Measurements from ENCODE around the gene DPCD. TPM values are rescaled to one million over a fixed set of nuclear protein-coding genes. Genes with fewer than 3 reads are reported as not detected.

Gene DPCD
- total and polyA plus RNA-seq, 12 donors: 12.9 to 46.8 (median 25.6) TPM

DNA sequence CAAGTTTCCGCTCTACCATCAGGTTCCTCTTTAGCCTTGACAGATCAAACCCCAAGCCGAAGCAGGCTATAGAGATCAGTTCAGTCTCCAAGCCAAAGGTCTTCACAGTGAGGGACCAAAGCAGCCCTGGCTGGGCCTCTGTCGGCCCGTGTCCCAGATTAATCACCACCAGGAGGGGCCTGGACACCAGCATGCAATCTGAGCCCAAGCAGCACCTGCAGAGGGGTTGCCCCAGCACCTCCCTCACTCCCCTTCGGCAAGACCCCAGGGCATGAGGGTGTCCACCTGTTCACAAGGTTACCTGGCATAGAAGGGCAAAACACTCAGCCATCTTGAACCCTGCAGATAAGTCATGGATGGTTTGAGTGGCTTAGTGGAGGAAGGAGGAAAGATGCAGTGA, 70.9 kb downstream of the DPCD start:
- ATAC-seq (no peak), DNase-seq (no peak)
- Histone ChIP-seq H3K4me1 (peaks cover 0 to 14% (median 0%) of the 10 kb centered on the region in 9 donors), H3K9me3 (no peaks in the 10 kb centered on the region), H3K27ac (no peak overlapping the region), H3K4me3 (no peak overlapping the region), H3K36me3 (peaks cover 0 to 100% (median 19%) of the 10 kb centered on the region in 9 donors), H3K27me3 (no peaks in the 10 kb centered on the region)
- WGBS, 2 donors: 91 to 92% methylated on average over 5 of the region's 5 CpGs
- TF ChIP-seq, protein P1, sequence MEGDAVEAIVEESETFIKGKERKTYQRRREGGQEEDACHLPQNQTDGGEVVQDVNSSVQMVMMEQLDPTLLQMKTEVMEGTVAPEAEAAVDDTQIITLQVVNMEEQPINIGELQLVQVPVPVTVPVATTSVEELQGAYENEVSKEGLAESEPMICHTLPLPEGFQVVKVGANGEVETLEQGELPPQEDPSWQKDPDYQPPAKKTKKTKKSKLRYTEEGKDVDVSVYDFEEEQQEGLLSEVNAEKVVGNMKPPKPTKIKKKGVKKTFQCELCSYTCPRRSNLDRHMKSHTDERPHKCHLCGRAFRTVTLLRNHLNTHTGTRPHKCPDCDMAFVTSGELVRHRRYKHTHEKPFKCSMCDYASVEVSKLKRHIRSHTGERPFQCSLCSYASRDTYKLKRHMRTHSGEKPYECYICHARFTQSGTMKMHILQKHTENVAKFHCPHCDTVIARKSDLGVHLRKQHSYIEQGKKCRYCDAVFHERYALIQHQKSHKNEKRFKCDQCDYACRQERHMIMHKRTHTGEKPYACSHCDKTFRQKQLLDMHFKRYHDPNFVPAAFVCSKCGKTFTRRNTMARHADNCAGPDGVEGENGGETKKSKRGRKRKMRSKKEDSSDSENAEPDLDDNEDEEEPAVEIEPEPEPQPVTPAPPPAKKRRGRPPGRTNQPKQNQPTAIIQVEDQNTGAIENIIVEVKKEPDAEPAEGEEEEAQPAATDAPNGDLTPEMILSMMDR (IDR thresholded peaks at IDR 0.05): no peak
- intact Hi-C loops (cut with DNase I): no loop called here

Small RNA genes lying within 50 kb of the gene (microRNA-seq; reads per million reads assigned to microRNA genes)
- 0 reads per million in 2 donors for gene MIR3158-1
- 0 reads per million in 2 donors for gene MIR3158-2

Other genes with a start within 250 kb of the DPCD start
- gene BTRC, start 234.2 kb upstream of the DPCD start, total RNA-seq: 10 to 100 TPM; 25.1 to 49.9 (median 36.0) TPM
- 10 to 100 TPM in 1 of 2 donors, 1 to 10 TPM in 1; 9.5 to 11.8 TPM for gene BTRC, start 234.2 kb upstream of the DPCD start, polyA plus RNA-seq
- 10 to 100 TPM; 13.8 to 23.0 (median 17.1) TPM for gene POLL, start 64 bp upstream of the DPCD start, total RNA-seq
- gene POLL, start 64 bp upstream of the DPCD start, polyA plus RNA-seq: 10 to 100 TPM; 13.1 to 27.9 TPM
- gene FBXW4, start 106.8 kb downstream of the DPCD start, total RNA-seq: 100 to 1,000 TPM in 4 of 10 donors, 10 to 100 TPM in 6; 78.1 to 118 (median 96.8) TPM
- gene FBXW4, start 106.8 kb downstream of the DPCD start, polyA plus RNA-seq: 10 to 100 TPM; 31.8 to 63.2 TPM
- under 1 TPM in 1 of 10 donors, not detected in 9; 0.20 TPM for gene FGF8, start 187.8 kb downstream of the DPCD start, total RNA-seq
- not detected for gene FGF8, start 187.8 kb downstream of the DPCD start, polyA plus RNA-seq
- gene NPM3, start 195.1 kb downstream of the DPCD start, total RNA-seq: 10 to 100 TPM in 2 of 10 donors, 1 to 10 TPM in 8; 4.9 to 12.1 (median 7.0) TPM
- 10 to 100 TPM in 1 of 2 donors, 1 to 10 TPM in 1; 5.2 to 23.3 TPM for gene NPM3, start 195.1 kb downstream of the DPCD start, polyA plus RNA-seq
- gene OGA, start 230.1 kb downstream of the DPCD start, total RNA-seq: 100 to 1,000 TPM in 7 of 10 donors, 10 to 100 TPM in 3; 65.6 to 146 (median 119) TPM
- gene OGA, start 230.1 kb downstream of the DPCD start, polyA plus RNA-seq: 10 to 100 TPM; 28.7 to 74.3 TPM

All from heart right ventricle (tissue), 16 donors.